ENCODE measurements around the gene CD248. TPM values are rescaled to one million over a fixed set of nuclear protein-coding genes. Genes with fewer than 3 reads are reported as not detected.

CD248 gene, protein sequence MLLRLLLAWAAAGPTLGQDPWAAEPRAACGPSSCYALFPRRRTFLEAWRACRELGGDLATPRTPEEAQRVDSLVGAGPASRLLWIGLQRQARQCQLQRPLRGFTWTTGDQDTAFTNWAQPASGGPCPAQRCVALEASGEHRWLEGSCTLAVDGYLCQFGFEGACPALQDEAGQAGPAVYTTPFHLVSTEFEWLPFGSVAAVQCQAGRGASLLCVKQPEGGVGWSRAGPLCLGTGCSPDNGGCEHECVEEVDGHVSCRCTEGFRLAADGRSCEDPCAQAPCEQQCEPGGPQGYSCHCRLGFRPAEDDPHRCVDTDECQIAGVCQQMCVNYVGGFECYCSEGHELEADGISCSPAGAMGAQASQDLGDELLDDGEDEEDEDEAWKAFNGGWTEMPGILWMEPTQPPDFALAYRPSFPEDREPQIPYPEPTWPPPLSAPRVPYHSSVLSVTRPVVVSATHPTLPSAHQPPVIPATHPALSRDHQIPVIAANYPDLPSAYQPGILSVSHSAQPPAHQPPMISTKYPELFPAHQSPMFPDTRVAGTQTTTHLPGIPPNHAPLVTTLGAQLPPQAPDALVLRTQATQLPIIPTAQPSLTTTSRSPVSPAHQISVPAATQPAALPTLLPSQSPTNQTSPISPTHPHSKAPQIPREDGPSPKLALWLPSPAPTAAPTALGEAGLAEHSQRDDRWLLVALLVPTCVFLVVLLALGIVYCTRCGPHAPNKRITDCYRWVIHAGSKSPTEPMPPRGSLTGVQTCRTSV
- 10 to 100 TPM; 17.3 to 69.1 (median 24.9) TPM for total RNA-seq

- no peak for DNase-seq (ENCODE audit: low spot score in 2 of 2)
- Histone ChIP-seq H3K27ac (peak within 1 kb of the TSS; percentile 67 to 95), H3K27me3 (peaks cover 3% of the 10 kb centered on the region in 2 donors), H3K9me3 (no peaks in the 10 kb centered on the region), H3K4me3 (peak within 1 kb of the TSS; percentile 53 to 77 (median 64)), H3K4me1 (peaks cover 13 to 14% of the 10 kb centered on the region in 2 donors), H3K36me3 (no peaks in the 10 kb centered on the region)
- TF ChIP-seq CTCF (IDR thresholded peaks at IDR 0.05) (no peak), POLR2AphosphoS5 (IDR thresholded peaks at IDR 0.05) (no peak), POLR2A (IDR thresholded peaks at IDR 0.05) (no peak)
- intact Hi-C loops (cut with DNase I; ENCODE audit: low total_unique reads): no loop called here
Measured at GRCh38 chr11:66316849-66317251, at the start of gene CD248. Gene CD248, minus strand, starts transcription at chr11:66317044. Its CDS starts 17 bp downstream, at chr11:66317027.

- Histone ChIP-seq H3K27me3 (no peaks in the 10 kb centered on the region), H3K36me3 (no peaks in the 10 kb centered on the region), H3K4me3 (no peak overlapping the region), H3K4me1 (no peaks in the 10 kb centered on the region), H3K27ac (no peak overlapping the region), H3K9me3 (no peaks in the 10 kb centered on the region)
- intact Hi-C loops (cut with DNase I; ENCODE audit: low total_unique reads): no loop called here
- DNase-seq (ENCODE audit: low spot score in 2 of 2): no peak
- TF ChIP-seq POLR2AphosphoS5 (IDR thresholded peaks at IDR 0.05): no peak
- TF ChIP-seq POLR2A (IDR thresholded peaks at IDR 0.05): no peak
- TF ChIP-seq CTCF (IDR thresholded peaks at IDR 0.05): no peak
Measured at GRCh38 chr11:66365711-66366619, 49.1 kb upstream of the CD248 start.

DNA sequence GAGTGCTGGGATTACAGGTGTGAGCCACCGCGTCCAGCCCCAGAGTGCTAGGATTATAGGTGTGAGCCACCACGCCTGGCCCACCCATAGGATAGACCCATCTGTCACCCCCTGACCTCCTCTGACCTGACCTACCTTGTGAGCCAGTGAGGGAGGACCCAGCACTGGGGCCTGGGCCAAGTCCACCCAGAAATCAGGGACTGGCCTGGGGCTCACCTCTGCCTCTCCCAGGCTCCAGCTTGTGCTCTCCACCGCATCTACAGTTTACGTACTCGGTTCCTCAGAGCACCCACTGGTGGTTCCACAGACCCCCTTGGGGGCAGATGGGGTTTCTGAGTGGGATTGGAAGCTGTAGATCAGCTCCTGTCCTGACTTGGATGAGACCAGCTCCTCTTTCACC lies 48.3 kb upstream of the CD248 start:
- no peak overlapping the region for H3K27ac ChIP-seq
- no peak for DNase-seq (ENCODE audit: low spot score in 2 of 2)
- no peaks in the 10 kb centered on the region for H3K9me3 ChIP-seq
- intact Hi-C loops (cut with DNase I; ENCODE audit: low total_unique reads): no loop called here
- no peak for TF ChIP-seq POLR2A (IDR thresholded peaks at IDR 0.05)
- TF ChIP-seq POLR2AphosphoS5 (IDR thresholded peaks at IDR 0.05): no peak
- no peaks in the 10 kb centered on the region for H3K36me3 ChIP-seq
- no peaks in the 10 kb centered on the region for H3K27me3 ChIP-seq
- no peaks in the 10 kb centered on the region for H3K4me1 ChIP-seq
- no peak overlapping the region for H3K4me3 ChIP-seq

GRCh38 chr11:66363805-66364535 lies 47.1 kb upstream of the CD248 start:
- H3K9me3 ChIP-seq: no peaks in the 10 kb centered on the region
- TF ChIP-seq POLR2A (IDR thresholded peaks at IDR 0.05) (no peak), CTCF (IDR thresholded peaks at IDR 0.05) (peak in 1 of 3 donors; percentile 13)
- DNase-seq (ENCODE audit: low spot score in 2 of 2): no peak
- intact Hi-C loops (cut with DNase I; ENCODE audit: low total_unique reads): no loop called here
- no peak overlapping the region for H3K4me3 ChIP-seq
- no peaks in the 10 kb centered on the region for H3K36me3 ChIP-seq
- H3K27me3 ChIP-seq: no peaks in the 10 kb centered on the region
- H3K4me1 ChIP-seq: no peaks in the 10 kb centered on the region
- peak overlapping the region; percentile 36 to 48 for H3K27ac ChIP-seq

DNA sequence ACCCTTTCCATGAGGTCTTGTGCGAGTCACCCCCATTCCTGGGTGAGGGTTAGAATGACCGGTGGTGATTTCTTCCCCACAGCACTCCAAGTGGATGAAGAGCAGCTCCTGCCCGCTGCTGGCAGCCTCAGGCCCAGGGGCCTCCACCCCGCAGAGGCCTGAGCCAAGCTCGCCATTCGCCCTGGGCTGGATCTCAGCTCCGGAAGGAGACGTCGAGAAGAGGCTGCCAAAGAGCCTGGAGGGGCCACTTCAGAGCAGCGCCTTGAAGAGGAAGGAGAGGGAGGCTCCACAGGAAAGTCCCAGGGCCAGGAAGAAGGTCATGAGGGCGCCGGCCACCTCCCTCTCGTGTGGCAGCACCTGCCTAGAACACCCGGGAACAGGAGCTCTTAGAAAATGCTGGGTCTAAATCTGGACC lies 46.4 kb upstream of the CD248 start:
- TF ChIP-seq POLR2AphosphoS5 (IDR thresholded peaks at IDR 0.05) (no peak), CTCF (IDR thresholded peaks at IDR 0.05) (no peak), POLR2A (IDR thresholded peaks at IDR 0.05) (no peak)
- no peaks in the 10 kb centered on the region for H3K27me3 ChIP-seq
- peak overlapping the region; percentile 36 to 48 for H3K27ac ChIP-seq
- intact Hi-C loops (cut with DNase I; ENCODE audit: low total_unique reads): no loop called here
- H3K4me3 ChIP-seq: no peak overlapping the region
- H3K4me1 ChIP-seq: no peaks in the 10 kb centered on the region
- no peaks in the 10 kb centered on the region for H3K36me3 ChIP-seq
- DNase-seq (ENCODE audit: low spot score in 2 of 2): no peak
- no peaks in the 10 kb centered on the region for H3K9me3 ChIP-seq
